Sigmoid colon (tissue), 4 donors: ENCODE data around the gene RFC1.

Source experiments
- CTCF ChIP-seq, 4 experiments: fragments of 450-650 bp in 3 of 4; fragments of 200-600 bp in 1 of 4; IDR thresholded peaks; one replicate each; pipeline ENCODE4 v1.5.1; 2016 to 2019; ENCODE audit warnings: antibody characterized with exemption in 4 of 4, mild to moderate bottlenecking in 3 of 4, moderate library complexity in 2 of 4
- EP300 ChIP-seq, 4 donors: sonication (generic); formaldehyde crosslinking; IDR thresholded peaks; one replicate each; pipeline ENCODE4 v1.6.1; 2017; ENCODE audit warnings: antibody characterized with exemption in 4 of 4
- POLR2A ChIP-seq, 2 donors: fragments of 450-650 bp; IDR thresholded peaks; one replicate each; pipeline ENCODE4 v1.6.1; 2016; ENCODE audit warnings: antibody characterized with exemption in 2 of 2, mild to moderate bottlenecking in 2 of 2, moderate library complexity in 2 of 2
- POLR2AphosphoS5 ChIP-seq, 4 donors: sonication (generic); formaldehyde crosslinking; IDR thresholded peaks; one replicate each; pipeline ENCODE4 v1.6.1; 2017; ENCODE audit warnings: antibody characterized with exemption in 4 of 4

DNA sequence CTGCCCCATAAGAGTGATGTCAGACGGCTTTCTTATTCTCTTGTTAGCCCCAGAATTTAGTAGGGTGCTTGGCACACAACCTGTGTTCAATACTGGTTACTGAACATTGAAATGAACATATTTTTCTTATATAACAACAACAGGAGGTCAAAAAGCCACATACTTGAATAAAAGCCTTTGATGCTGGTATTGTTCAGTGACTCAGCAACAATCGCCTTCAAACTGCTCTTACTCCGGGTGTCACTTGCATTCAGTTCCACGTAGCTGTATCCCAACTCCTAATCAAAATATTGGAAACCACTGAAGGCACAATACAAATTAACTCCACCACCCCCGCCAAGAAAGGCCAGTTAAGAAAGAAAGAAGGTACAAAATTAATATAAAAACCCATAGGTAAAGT, 61.5 kb downstream of the RFC1 start:
- TF ChIP-seq EP300 (IDR thresholded peaks at IDR 0.05) = no peak
- no peak for TF ChIP-seq CTCF (IDR thresholded peaks at IDR 0.05)
- TF ChIP-seq POLR2A (IDR thresholded peaks at IDR 0.05) = no peak
- TF ChIP-seq POLR2AphosphoS5 (IDR thresholded peaks at IDR 0.05) = no peak
